Raji (cell line): ENCODE results near the gene AMDHD1.

Experiments used
- POLR2A ChIP-seq: IDR thresholded peaks from 2 replicates; pipeline ENCODE4 v1.6.1; 2011; ENCODE audit warnings: low read depth, low read length, control low read depth; ENCODE audit not compliant: insufficient read depth

Gene AMDHD1

GRCh38 chr12:95980437-95980836 lies 37.3 kb downstream of the AMDHD1 start:
- no peak for TF ChIP-seq POLR2A

- TF ChIP-seq POLR2A = no peak
Measured at GRCh38 chr12:95982602-95983001, 39.5 kb downstream of the AMDHD1 start.

DNA sequence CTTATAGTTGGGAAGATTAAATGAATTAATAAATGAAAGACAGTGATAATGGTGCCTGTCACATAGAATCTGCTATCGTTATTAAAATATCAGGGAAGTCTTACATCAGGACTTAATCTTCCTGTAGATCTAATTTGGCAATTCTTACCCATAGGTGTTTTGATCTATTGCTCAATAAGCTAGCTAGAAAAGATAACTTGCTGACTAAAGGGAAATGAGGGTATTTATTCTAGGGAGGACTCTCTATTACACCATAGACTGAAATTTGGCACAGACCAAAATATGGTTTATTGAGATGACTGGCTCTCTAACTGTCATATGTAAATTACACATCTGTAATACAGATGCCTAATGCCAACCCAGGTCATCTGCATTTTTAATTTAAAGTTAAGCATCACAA lies 41.6 kb downstream of the AMDHD1 start:
- TF ChIP-seq POLR2A = no peak

DNA sequence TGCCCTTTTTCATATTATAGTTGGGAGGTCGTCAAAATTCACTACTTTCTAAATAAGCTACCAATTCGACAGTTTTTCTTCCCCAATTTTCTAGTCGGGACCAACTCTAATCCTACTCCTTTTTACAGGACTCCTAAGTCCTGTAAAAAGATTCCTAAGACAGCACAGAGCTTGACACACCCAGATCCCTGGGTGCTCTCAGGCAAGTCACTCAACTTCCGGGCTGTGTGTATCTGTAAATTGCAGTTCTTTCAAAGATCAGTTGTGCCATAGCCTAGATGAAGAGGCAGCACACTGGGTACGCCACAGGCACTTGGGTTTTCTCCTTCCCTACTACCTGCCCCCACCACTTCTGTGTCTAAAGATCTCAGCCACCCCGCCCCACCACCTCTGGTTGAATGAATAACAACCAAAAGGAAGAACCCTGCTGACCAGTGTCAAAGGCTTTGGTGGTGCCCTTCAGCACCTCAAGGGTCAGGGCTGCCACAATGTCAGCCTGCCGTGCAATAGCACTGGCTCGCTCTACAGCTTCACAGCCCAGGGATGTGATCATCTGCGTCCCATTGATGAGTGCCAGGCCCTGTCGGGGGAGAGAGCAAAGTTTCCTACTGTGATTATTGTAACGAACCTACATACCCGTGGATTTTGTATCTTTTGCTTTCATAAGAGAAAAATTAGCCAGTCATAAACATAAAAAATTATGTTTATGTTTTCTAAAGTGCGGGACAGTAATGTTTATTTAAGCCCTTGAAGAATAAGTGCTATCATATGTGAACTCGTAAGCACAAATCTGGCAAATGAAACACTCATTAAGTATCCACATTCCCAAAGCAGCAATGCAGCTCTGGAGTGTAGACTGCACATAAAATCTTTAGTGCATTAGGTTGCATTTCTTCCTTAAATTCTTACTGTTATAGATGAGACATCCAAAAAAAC lies 43.8 kb downstream of the AMDHD1 start:
- TF ChIP-seq POLR2A = no peak

GRCh38 chr12:95988506-95989275 lies 45.6 kb downstream of the AMDHD1 start:
- no peak for TF ChIP-seq POLR2A

GRCh38 chr12:95989504-95990123 lies 46.5 kb downstream of the AMDHD1 start:
- TF ChIP-seq POLR2A = no peak

GRCh38 chr12:95990136-95990535 lies 47.0 kb downstream of the AMDHD1 start:
- TF ChIP-seq POLR2A = no peak

- TF ChIP-seq POLR2A = no peak
Measured at GRCh38 chr12:95993907-95994306, 50.8 kb downstream of the AMDHD1 start.

GRCh38 chr12:95994476-95994875 lies 51.3 kb downstream of the AMDHD1 start:
- no peak for TF ChIP-seq POLR2A

DNA sequence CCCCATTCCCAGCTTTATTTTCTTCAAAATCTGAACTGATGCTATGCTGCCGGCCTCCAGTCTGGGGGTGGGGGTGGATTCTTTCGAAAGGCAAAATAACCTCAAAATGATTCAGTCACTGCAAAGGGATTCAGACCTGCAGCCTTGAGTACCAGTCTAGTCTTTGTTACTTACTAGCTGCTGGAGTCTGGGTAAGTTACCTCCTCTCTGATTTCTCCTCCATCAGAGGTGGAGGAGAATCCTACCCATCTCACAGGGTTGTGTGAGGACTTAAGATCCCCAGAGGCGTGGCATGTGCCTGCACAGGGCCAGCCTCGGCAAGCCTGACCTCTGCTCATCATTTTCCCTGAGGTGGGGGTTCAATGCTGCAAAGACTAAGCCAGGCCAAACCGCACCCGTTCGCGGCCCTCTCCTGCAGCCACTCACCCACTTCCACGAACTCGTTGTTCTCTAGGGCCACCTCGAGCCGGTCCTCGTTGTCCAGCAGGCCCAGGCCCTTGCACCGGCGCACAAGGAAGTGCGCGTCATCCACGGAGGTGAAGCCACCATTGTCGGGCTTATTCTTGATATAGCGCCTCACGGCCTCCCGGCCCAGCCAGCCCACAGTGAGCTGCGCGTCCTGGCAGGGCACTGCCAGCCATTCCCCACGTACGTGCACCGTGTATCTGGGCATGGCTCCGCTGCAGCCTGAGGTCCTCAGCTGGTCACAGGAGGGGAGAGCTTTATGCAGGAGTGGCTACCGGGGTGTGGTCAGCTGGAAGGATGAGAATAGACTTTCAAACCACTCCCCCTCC lies 52.3 kb downstream of the AMDHD1 start:
- TF ChIP-seq POLR2A = no peak

DNA sequence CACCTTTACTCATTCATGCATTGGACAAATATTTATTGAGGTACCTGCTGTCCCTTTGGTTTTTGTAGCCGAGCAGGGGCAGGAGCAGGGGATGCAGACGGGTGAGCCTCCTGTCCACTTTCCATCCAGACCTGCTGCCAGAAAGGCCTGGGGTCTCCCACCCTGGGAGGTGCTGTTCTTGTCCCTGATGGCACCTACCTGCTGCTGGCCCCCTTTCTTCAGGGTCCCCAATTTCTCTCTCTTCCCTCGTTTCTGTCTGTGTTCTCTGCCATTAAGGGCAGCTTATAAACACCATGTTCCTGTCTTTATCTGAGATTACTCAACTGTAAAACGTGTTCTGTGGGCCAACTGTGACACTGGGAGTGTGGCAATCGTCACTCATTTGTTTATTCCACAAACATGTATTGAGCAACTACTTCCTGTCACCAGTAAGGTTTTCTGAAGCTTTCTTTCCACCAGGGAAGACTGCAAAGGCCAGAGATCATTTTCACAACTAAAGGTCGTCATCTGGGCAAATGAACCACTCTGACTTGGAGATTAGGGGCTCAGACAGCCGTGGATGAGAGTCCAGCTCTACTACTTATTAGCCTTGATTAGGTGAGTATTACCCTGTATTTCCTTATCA lies 53.0 kb downstream of the AMDHD1 start, which contains the start of gene HAL:
TSS of gene HAL (minus strand) at position 311 of the 625 bp plus-strand sequence. CDS start 434 bp downstream, outside the sequence.
- no peak for TF ChIP-seq POLR2A

DNA sequence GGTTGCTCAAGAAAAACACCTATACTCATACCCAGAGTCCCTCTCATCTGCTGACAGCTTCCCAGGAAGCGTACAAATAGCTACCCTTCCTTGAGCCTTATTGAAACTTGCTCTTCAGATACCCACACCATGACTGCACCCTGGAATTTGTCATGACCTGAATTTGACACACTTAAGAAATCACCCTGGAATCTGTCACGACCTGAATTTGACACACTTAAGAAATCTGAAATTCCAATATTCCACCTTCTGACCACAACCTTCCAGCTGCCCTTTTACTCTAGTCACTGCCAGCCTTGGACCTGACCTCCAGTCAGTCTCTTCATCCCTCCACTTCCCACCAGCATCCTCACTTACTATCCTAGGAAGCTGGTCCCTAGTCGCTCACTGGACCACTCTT lies 54.1 kb downstream of the AMDHD1 start:
- no peak for TF ChIP-seq POLR2A

DNA sequence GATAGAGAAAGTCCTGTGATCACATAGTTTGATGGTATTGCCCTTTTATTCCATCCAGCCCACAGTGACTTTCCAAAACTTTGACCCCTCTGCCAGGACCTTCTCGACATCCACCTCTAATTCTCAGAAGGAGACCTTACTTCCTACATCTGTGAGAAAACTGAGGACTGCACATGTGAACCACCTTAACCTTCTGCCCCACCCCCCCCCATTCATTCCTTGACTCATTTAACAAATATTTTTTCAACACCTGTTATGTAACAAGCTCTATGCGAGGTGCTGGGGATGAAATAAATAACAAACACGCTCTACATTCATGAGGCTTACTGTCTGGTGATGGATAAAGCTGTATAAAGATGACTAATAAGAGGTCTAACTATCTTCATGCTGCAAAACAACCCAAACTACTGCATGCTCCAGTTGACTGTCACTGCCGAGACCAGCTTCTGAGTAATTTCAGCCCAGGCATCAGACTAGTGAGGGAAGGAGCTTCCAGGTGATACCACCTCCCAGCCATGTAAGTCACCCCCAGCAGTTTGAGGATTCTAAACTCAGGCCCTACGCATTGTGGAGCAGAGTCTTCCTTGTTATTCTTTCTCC lies 54.9 kb downstream of the AMDHD1 start:
- TF ChIP-seq POLR2A = no peak
